GM21360 (cell line): ENCODE measurements around the gene MSN.

Source experiments
- ATAC-seq: cut with Tn5 transposase; IDR thresholded peaks from one replicate; pipeline ENCODE4 v1.9.1; 2021; ENCODE audit warnings: mild to moderate bottlenecking, moderate library complexity; ENCODE audit not compliant: unreplicated experiment

MSN gene

DNA sequence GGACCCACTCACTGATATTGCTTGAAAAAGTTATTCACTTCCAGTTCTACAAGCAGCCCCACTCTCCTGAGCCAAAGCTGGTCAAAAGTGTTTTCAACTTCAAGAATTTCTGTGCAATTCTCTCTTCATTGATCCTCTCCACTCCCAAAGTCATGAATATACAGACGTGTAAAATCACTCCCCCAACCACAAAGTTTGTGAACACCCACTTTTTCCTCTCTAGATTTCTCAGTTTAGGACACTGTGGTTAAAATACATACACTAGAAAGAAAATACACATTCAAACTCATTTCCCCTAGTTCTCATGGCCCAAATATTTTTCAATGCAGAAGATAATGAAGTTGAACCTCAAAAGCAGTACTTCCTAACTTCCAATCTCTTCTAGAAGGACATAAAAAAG lies 116.3 kb downstream of the MSN start:
- ATAC-seq: peak; percentile 63
